SKM-1 treated with dmso at 0.1 percent for 144 hours (cell line): ENCODE measurements around the gene TUBGCP5.

Experiments used
- DNase-seq: peaks from one replicate; lab custom pipeline; 2025; ENCODE audit not compliant: unreplicated experiment; lab: John Stamatoyannopoulos, UW

TUBGCP5 gene

DNA sequence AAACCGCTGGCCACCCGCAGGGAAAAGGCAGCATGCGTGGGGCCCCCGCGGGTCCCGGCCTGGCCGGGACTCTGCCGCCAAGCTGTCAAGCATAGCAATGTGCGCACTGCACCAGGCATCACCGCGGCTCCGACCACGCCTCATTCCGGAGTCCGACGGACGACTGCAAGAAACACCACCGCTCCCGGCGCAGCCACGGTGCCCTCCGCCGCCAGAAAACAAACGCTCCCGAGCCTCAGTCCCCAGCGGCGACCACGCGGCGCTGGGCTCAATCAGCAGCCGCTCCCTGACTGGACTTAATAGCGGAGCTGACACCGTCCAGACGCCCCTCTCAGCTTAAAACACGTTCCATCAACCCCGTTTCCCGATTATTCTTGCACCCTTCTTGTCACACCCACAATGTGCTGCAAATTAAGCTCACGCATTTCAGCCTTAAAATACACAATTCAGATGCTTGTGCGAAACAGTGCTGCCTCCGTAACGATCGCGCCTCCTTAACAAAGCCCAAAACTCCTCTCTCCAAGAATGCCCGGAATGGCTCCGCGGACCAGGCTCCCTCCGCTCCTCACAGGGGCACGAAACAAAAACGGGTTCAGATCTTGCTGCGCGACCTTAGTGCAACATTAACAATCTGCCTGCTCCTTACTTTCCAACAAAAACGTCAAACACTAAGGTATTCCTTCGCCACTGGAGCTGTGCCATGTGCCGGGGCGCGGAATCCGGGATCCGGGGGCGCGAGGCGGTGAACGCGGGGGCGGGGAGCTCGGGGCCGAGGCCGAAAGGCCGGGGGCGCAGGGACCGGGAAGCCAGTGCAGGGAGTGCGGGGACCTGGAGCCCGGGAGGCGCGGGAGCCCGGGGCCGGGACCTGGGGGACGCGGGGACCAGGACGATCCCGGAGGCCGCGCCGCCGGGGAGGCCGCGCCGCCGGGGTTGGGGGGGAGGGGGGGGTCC, 59.9 kb downstream of the TUBGCP5 start:
- peak; percentile 16 for DNase-seq

DNA sequence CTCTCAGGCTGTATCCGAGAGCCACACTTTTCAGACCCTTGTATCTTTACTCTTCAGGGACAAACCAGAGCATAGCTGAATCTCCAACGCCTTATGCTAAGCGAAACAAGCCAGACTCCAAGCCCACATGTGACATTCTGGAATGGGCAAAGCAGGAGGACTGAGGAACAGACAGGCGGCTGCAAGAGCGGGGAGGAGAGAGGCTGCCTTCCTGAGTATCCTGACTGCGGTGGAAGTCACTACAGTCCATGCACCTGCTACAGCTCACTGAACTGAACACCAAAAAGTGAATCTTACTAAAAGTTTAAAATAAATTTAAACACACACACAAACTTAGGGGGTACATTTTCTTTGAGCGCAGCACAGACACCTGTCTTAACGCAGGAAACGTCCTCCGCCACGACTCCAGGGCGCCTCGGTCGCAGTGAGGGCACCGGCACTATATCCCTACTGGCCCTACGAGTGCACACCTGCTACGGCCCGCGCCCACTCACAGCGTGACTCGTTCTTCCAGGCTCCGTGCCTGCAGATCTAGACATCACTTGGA, 60.6 kb downstream of the TUBGCP5 start:
- no peak for DNase-seq

GRCh38 chr15:22974745-22975144, 64.6 kb downstream of the TUBGCP5 start:
- peak; percentile 82 for DNase-seq

- no peak for DNase-seq
These were observed 65.4 kb downstream of the TUBGCP5 start for GRCh38 chr15:22973987-22974386.

GRCh38 chr15:22973286-22973685, 66.1 kb downstream of the TUBGCP5 start:
- DNase-seq: no peak

DNA sequence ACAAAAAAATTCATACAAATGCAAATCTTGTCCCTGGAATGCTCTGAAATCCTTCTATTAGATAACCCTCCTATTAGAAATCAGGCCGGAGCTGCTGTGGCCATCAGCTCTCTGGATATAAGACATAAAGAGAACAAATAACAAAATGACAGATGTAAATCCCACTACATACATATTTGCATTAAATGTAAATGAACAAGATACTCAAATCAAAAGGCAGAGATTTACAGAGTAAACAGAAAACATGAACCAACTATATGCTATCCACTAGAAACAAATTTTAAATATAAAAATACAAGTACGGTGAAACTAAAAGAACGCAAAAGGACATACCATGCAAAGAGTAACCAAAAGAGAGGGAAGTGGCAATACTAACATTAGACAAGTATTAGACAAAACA, 69.9 kb downstream of the TUBGCP5 start:
- no peak for DNase-seq

DNA sequence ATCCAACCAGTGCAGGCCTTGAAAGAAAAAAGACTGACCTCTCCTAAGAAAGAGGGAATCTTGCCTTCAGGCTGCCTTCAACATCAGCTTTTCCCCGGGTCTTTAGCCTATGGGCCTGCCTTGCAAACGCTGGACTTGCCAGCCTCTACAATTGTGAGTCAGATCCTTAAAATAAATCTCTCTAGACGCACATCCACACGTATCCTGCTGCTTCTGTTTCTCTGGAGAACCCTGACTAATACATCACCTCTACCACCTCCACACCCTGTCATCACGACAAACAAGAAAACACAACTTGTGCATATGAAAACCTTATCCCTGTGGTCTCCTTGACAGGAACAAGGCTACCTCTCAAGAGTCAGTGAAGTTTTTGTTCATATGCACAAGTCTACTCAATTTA, 71.0 kb downstream of the TUBGCP5 start:
- no peak for DNase-seq

DNA sequence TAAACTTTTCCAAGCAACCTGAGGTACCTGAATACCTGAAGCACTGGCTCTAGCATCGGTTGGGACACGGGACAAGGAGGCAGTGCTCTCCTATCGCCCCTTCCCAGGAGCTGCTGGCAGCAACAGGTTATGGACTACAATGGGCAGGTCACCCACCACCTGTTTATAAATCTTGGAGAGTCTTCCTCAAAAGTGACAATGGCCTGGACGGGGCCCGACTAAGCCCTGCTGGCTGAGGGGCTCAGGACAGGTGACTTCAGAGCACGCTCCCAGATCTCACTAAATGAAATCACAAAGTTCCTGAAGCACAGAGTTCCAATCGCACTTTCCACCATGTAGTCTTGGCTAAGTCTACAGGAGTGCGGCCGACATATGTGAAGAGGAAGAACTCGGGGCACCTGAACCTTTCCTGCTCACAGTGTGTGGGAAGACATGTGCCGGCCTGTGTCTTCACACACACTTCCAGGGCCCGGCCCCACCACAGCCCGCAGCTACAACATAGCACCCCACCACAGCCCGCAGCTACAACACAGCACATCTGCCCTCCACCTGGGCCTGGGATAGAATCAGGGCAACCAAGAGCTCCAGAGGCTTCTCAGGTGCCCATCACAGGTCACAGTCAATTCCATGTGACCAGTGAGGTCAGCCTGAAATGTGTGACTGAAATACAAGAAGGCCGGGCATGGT, 72.1 kb downstream of the TUBGCP5 start:
- no peak for DNase-seq

DNA sequence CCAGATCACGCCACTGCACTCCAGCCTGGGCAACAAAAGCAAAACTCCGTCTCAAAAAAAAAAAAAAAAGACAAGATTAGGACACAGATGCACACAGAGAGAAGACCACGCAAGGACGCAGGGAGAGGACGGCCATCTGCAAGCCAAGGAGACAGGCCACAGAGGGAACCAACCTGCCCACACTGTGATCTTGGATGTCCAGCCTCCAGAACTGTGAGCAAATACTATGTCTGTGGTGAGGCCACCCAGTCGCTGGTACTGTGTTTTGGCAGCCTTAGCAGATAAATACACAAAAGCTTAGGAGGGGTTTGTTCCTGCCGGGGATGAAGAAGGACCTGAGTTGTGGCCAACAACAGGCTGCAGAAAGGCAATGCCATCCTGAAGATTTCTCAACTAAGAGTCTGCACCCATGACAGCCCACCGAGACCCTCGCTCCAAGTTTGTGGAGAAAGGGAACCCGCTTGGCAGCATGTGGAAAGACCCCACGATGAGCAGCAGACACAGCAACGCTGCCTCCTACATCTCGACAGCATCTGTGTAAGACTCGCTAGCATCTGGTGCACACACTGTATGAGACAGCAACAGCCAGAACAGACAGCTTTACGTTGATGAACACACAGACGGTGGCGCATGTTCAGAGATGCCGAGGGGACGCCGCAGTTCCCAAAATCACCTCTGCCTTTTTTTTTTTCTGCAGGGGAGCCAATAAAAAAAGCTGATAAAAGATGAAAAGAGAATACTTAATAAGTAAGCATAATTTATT, 72.9 kb downstream of the TUBGCP5 start:
- no peak for DNase-seq

- DNase-seq: no peak
These were observed 75.7 kb downstream of the TUBGCP5 start for GRCh38 chr15:22963641-22964040.

DNA sequence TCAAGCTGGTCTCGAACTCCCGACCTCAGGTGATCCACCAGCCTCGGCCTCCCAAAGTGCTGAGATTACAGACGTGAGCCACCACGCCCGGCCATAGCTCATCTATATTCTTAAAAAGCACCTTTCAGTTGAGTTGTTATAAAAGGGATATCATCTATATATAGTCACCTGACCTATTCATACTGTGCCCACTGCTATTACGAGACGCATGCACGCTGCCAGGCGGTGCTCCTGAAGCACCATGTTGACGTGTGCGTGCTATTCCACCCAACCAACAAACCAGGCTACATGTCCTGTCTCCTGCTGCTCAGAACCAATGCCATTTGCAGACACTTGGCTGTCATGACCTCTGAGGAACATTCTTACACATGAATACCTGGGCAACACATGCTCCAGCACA, 76.8 kb downstream of the TUBGCP5 start:
- DNase-seq: no peak

GRCh38 chr15:22961762-22962161, 77.6 kb downstream of the TUBGCP5 start:
- DNase-seq: no peak

- no peak for DNase-seq
These were observed 78.8 kb downstream of the TUBGCP5 start for GRCh38 chr15:22960556-22960955.

DNA sequence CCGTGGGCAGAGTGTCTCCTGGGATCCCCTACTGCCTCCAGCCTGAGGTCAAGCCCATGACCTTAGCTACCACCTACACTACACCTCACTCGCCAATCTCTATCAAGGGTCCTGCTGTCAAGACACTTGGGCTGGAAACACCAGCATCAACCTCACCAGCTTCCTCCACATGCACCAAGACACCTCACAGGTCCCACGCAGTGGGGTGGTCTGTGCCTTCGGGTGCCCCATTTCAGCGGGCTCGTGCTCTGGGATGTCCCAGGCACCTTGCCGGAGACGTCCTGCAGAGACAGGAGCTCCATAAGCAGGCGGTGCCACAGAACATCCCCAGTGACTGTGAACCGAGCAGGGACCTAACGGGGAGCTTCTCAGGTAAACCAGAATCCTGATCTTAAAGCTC, 79.2 kb downstream of the TUBGCP5 start:
- DNase-seq: no peak

DNA sequence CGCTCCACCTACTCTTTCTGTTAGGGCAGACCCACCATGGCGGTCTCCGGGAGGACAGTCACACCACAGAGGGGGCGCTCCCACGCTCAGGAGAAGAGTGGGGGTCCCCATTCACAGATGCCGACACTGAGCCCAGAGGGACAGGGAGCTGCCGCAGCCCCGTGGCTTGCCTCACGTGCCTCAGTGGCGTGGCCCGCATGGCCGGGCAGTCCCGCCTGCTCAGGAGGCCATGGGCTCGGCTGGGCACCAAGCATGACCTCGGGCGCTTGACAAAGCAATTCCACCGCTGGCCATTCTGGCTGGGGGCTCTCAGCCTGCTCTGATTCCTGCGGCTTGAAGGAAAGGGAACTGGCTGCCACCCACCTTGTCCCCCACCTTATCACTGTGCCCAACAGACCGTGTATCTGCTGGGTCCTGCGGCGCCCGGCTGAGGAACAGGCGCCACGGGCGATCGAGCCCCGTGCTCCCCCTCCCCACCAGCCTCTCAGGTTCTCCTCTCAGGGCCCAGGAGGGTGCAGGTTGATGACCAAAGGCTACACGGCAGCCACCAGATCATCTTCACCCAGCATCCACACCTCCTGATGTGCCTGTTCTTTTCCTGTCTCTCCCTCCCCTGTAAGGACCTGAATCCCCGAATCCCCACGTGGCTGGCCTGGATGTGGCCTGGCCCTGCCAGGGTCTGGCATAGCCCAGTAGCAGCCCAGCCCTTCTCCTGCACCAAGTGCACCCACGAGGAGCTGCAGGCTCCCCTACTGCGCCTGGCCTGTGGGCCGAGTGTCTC, 79.9 kb downstream of the TUBGCP5 start:
- DNase-seq: no peak

GRCh38 chr15:22958487-22959280, 80.7 kb downstream of the TUBGCP5 start:
- no peak for DNase-seq

- DNase-seq: peak; percentile 94
These were observed 82.5 kb downstream of the TUBGCP5 start for GRCh38 chr15:22956978-22957260.

DNA sequence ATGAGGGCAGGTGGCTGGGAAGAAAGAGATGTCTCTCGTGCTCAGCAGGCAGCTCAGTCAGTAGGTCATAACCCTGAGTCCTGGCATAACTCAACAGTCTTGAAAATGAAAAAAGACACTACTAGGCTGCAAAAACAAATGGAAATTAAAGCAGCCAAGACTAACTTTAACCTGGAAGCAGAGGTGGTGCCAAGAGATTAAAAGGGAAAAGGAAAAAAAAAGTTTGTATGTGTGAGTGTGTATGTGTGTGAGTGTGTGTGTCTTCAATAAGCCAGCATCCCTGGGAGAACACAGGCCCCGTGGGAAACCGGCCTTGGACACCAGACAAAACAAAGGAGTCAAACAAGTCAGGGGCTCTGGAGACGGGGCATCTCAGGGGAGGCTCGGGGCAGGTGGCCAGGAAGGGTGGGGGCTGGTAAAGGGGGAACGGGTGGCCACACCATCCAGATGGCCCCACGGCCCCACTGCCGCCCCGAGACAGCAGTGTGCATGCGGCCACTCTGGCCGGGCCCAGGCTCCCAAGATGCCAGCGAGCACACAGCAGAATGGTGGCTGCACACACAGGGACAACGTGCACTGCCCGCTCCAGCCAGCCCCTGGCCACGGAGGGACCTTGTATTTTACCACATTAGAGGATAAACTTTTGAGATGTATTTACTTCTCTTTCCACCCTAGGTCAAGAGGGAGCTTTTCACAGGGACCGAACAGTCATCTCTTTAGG, 83.0 kb downstream of the TUBGCP5 start:
- no peak for DNase-seq

DNA sequence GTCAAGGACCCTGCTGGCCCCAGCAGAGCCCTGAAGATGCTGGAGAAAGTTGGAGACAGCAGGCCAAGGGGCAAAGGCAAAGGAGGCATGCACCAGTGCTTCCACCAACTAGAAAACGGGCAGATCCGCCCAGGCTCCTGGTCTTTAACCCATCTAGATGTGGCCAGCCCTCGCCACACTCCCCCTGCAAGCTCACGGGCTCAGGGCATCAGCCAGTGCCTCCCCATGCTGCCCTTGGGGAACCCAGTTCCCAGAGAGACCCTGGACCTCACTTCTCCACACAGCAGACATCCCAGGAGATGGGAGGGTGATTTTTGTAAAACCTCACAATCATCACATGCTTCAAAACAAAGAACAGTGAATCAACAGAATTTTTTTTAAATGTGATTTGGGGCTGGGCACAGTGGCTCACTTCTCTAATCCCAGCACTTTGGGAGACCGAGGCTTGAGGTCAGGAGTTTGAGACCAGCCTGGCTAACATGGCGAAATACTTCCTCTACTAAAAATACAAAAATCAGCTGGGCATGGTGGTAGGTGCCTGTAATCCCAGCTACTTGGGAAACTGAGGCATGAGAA, 83.7 kb downstream of the TUBGCP5 start:
- DNase-seq: no peak
